Mesendoderm (in vitro differentiated cells): ENCODE data around the gene PRKN.
"Not testable (repeated sequence)": the region's sequence is repeated elsewhere in the genome, so short reads cannot be mapped to it uniquely, and the experiment has no call there.

Source experiments
- DNase-seq: peaks from one replicate; pipeline ENCODE4 v3.0.0; 2013
- H2AK5ac ChIP-seq: 2 replicates; pipeline ENCODE4 v1.6.1; 2013; ENCODE audit warnings: low read length, inconsistent platforms
- H2BK120ac ChIP-seq: 2 replicates; pipeline ENCODE4 v1.6.1; 2013; ENCODE audit warnings: low read depth, mild to moderate bottlenecking, low read length, moderate library complexity, mixed read lengths
- H2BK15ac ChIP-seq: replicated peaks from 2 replicates; pipeline ENCODE4 v1.6.1; 2013; ENCODE audit warnings: low read depth, mild to moderate bottlenecking, moderate library complexity
- H2BK5ac ChIP-seq: 2 replicates; pipeline ENCODE4 v1.6.1; 2013; ENCODE audit warnings: low read length, inconsistent platforms
- H3K18ac ChIP-seq: 2 replicates; pipeline ENCODE4 v1.6.1; 2013; ENCODE audit warnings: mild to moderate bottlenecking, low read length, mixed read lengths
- H3K23ac ChIP-seq: one replicate; pipeline ENCODE4 v1.6.1; 2013; ENCODE audit warnings: low read length
- H3K27ac ChIP-seq: 2 replicates; pipeline ENCODE4 v1.5.1; 2013; ENCODE audit warnings: low read depth, mild to moderate bottlenecking, inconsistent platforms, low read length, moderate library complexity
- H3K27me3 ChIP-seq: 2 replicates; pipeline ENCODE4 v1.6.1; 2013; ENCODE audit warnings: low read length, control low read depth, mild to moderate bottlenecking, inconsistent platforms; ENCODE audit not compliant: insufficient read depth, poor library complexity
- H3K36me3 ChIP-seq: 2 replicates; pipeline ENCODE4 v1.6.1; 2013; ENCODE audit warnings: low read length, inconsistent platforms; ENCODE audit not compliant: control insufficient read depth, insufficient read depth
- H3K4ac ChIP-seq: one replicate; pipeline ENCODE4 v1.6.1; 2013; ENCODE audit warnings: low read depth, mild to moderate bottlenecking, low read length, moderate library complexity
- H3K4me1 ChIP-seq: 2 replicates; pipeline ENCODE4 v1.6.1; 2013; ENCODE audit warnings: low read depth, low read length, inconsistent platforms; ENCODE audit not compliant: control insufficient read depth
- H3K4me2 ChIP-seq: 2 replicates; pipeline ENCODE4 v1.6.1; 2013; ENCODE audit warnings: low read length
- H3K4me3 ChIP-seq: 2 replicates; pipeline ENCODE4 v1.5.1; 2013; ENCODE audit warnings: mild to moderate bottlenecking, low read length
- H3K56ac ChIP-seq: one replicate; pipeline ENCODE4 v1.6.1; 2013; ENCODE audit warnings: low read length
- H3K79me1 ChIP-seq: 2 replicates; pipeline ENCODE4 v1.6.1; 2013; ENCODE audit warnings: low read length, inconsistent platforms
- H3K79me2 ChIP-seq: 2 replicates; pipeline ENCODE4 v1.6.1; 2013; ENCODE audit warnings: mild to moderate bottlenecking, low read length; ENCODE audit not compliant: control insufficient read depth, insufficient read depth
- H3K9ac ChIP-seq: 2 replicates; pipeline ENCODE4 v1.6.1; 2013; ENCODE audit warnings: low read length, inconsistent platforms
- H4K5ac ChIP-seq: one replicate; pipeline ENCODE4 v1.6.1; 2013; ENCODE audit warnings: low read length
- H4K8ac ChIP-seq: one replicate; pipeline ENCODE4 v1.6.1; 2013; ENCODE audit warnings: low read depth, mild to moderate bottlenecking, control low read depth, low read length, moderate library complexity
- WGBS: extraction: QIAGEN DNeasy Blood & Tissue Kit; methylation state at CpG from one replicate; pipeline ENCODE4 v1.1.7; 2013; ENCODE audit warnings: low lambda C conversion rate, missing lambda C conversion rate; ENCODE audit not compliant: insufficient coverage; ENCODE audit errors: extremely low coverage; 5-methylcytosine and 5-hydroxymethylcytosine counted together

Gene PRKN

DNA sequence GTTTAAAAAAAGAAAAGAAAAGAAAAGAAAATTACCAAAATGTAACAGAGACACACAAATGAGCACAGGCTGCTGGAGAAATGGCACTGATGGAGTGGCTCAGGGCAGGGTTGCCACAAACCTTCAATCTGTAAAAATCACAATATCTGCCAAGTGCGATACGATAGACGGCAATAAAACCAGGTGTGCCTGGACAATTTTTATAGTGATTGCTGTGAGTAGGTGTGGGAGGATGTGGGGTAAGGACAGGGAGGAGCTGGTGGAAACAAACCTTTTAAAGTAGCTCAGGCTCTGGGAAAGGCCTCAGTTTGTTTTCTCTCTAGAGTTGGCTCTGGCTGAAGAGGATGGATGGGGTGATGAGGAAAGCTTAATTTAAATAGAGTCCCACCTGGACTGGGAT, 861.0 kb downstream of the PRKN start:
- Histone ChIP-seq H3K4me1 (no peaks in the 10 kb centered on the region), H3K4me3 (no peak overlapping the region), H2AK5ac (no peak overlapping the region), H3K4ac (no peak overlapping the region), H3K18ac (no peak overlapping the region), H3K79me1 (no peaks in the 10 kb centered on the region), H3K36me3 (no peaks in the 10 kb centered on the region), H4K5ac (no peak overlapping the region), H2BK5ac (no peak overlapping the region), H2BK15ac (no peak overlapping the region), H2BK120ac (no peak overlapping the region), H3K56ac (no peak overlapping the region), H4K8ac (no peak overlapping the region), H3K79me2 (no peaks in the 10 kb centered on the region), H3K27ac (no peak overlapping the region), H3K4me2 (no peak overlapping the region), H3K23ac (no peak overlapping the region), H3K9ac (no peak overlapping the region), H3K27me3 (no peaks in the 10 kb centered on the region)
- no CpG with 5 or more reads among the region's 3 CpGs for WGBS
- no peak for DNase-seq

DNA sequence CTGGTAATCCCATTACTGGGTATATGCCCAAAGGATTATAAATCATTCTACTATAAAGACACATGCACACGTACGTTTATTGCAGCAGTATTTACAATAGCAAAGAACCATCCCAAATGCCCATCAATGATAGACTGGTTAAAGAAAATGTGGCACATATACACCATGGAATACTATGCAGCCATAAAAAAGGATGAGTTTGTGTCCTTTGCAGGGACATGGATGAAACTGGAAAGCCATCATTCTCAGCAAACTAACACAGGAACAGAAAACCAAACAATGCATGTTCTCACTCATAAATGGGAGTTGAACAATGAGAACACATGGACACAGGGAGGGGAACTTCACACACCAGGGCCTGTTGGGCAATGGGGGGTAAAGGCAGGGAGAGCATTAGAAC, 866.5 kb downstream of the PRKN start:
- H4K8ac ChIP-seq, H3K79me1 ChIP-seq, H3K27ac ChIP-seq, H3K36me3 ChIP-seq, H3K4me3 ChIP-seq, H3K4me1 ChIP-seq, H3K23ac ChIP-seq, H3K4ac ChIP-seq, H2BK15ac ChIP-seq, H4K5ac ChIP-seq, H2BK120ac ChIP-seq, H3K79me2 ChIP-seq, H2AK5ac ChIP-seq, H3K27me3 ChIP-seq, H3K4me2 ChIP-seq, DNase-seq, H2BK5ac ChIP-seq, H3K9ac ChIP-seq, H3K18ac ChIP-seq, H3K56ac ChIP-seq: not testable (repeated sequence)
- WGBS: no CpG with 5 or more reads among the region's 2 CpGs

- no peak overlapping the region for H3K56ac ChIP-seq
- H4K5ac ChIP-seq: no peak overlapping the region
- H3K79me2 ChIP-seq: no peaks in the 10 kb centered on the region
- no peak overlapping the region for H3K9ac ChIP-seq
- WGBS: no CpG with 5 or more reads among the region's 7 CpGs
- no peak overlapping the region for H2AK5ac ChIP-seq
- no peak overlapping the region for H3K4me2 ChIP-seq
- no peak overlapping the region for H3K27ac ChIP-seq
- H3K23ac ChIP-seq: no peak overlapping the region
- H3K18ac ChIP-seq: no peak overlapping the region
- H2BK15ac ChIP-seq: no peak overlapping the region
- H2BK5ac ChIP-seq: no peak overlapping the region
- H3K36me3 ChIP-seq: no peaks in the 10 kb centered on the region
- H4K8ac ChIP-seq: no peak overlapping the region
- H3K27me3 ChIP-seq: no peaks in the 10 kb centered on the region
- no peak overlapping the region for H3K4me3 ChIP-seq
- no peak overlapping the region for H3K4ac ChIP-seq
- no peak for DNase-seq
- no peak overlapping the region for H2BK120ac ChIP-seq
- H3K79me1 ChIP-seq: no peaks in the 10 kb centered on the region
- no peaks in the 10 kb centered on the region for H3K4me1 ChIP-seq
Measured at GRCh38 chr6:161853657-161854056, 873.9 kb downstream of the PRKN start.

DNA sequence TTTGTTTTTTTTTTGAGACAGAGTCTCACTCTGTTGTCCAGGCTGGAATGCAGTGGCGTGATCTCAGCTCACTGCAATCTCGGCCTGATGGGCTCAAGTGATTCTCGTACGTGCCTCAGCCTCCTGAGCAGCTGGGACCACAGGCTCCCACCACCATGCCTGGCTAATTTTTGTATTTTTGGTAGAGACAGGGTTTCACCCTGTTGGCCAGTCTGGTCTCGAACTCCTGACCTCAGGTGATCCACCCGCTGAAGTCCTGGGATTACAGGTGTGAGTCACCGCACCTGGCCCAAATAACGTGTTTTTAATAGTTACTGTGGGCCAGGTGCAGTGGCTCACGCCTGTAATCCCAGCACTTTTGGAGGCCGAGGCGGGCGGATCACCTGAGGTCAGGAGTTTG, 876.1 kb downstream of the PRKN start:
- not testable (repeated sequence) for H3K4me3 ChIP-seq, H3K27me3 ChIP-seq, H3K4me1 ChIP-seq, H3K9ac ChIP-seq, H2BK120ac ChIP-seq, H3K79me1 ChIP-seq, H3K79me2 ChIP-seq, H3K18ac ChIP-seq, H2BK5ac ChIP-seq, H3K36me3 ChIP-seq, H3K23ac ChIP-seq, DNase-seq, H3K4me2 ChIP-seq, H3K27ac ChIP-seq, H4K8ac ChIP-seq, H4K5ac ChIP-seq, H2BK15ac ChIP-seq, H2AK5ac ChIP-seq, H3K56ac ChIP-seq, H3K4ac ChIP-seq
- no CpG with 5 or more reads among the region's 12 CpGs for WGBS

GRCh38 chr6:161850562-161850961, 877.0 kb downstream of the PRKN start:
- no peak overlapping the region for H3K18ac ChIP-seq

GRCh38 chr6:161847628-161848027, 879.9 kb downstream of the PRKN start:
- Histone ChIP-seq H3K56ac (no peak overlapping the region), H3K4ac (no peak overlapping the region), H4K8ac (no peak overlapping the region), H3K36me3 (no peaks in the 10 kb centered on the region), H3K23ac (no peak overlapping the region), H3K18ac (no peak overlapping the region), H2BK15ac (no peak overlapping the region), H3K4me2 (no peak overlapping the region), H2BK120ac (no peak overlapping the region), H2AK5ac (no peak overlapping the region), H3K4me1 (peaks cover 2% of the 10 kb centered on the region), H3K4me3 (no peak overlapping the region), H3K79me2 (no peaks in the 10 kb centered on the region), H3K79me1 (no peaks in the 10 kb centered on the region), H3K27ac (no peak overlapping the region), H2BK5ac (no peak overlapping the region), H3K27me3 (no peaks in the 10 kb centered on the region), H4K5ac (no peak overlapping the region), H3K9ac (no peak overlapping the region)
- DNase-seq: no peak
- WGBS: no CpG with 5 or more reads among the region's 3 CpGs

More at GRCh38 chr6:161850562-161850961, 877.0 kb downstream of the PRKN start:
- H3K36me3 ChIP-seq: no peaks in the 10 kb centered on the region
- H4K5ac ChIP-seq: no peak overlapping the region
- no peak overlapping the region for H3K56ac ChIP-seq
- H3K4me1 ChIP-seq: peaks cover 2% of the 10 kb centered on the region
- no peak overlapping the region for H3K27ac ChIP-seq
- no peaks in the 10 kb centered on the region for H3K79me2 ChIP-seq
- no peak overlapping the region for H3K4me3 ChIP-seq
- H2BK120ac ChIP-seq: no peak overlapping the region
- no CpG with 5 or more reads among the region's 2 CpGs for WGBS
- peak; percentile 71 for DNase-seq
- H3K27me3 ChIP-seq: no peaks in the 10 kb centered on the region
- no peak overlapping the region for H3K9ac ChIP-seq
- H3K79me1 ChIP-seq: no peaks in the 10 kb centered on the region
- no peak overlapping the region for H4K8ac ChIP-seq
- H3K4me2 ChIP-seq: no peak overlapping the region
- no peak overlapping the region for H2BK5ac ChIP-seq
- no peak overlapping the region for H2BK15ac ChIP-seq
- H3K4ac ChIP-seq: no peak overlapping the region
- no peak overlapping the region for H3K23ac ChIP-seq
- no peak overlapping the region for H2AK5ac ChIP-seq
